Activated naive CD4-positive, alpha-beta T cell treated with Interleukin-2 at 50 U/mL for 16 hours (primary cell): ENCODE data around the gene SUSD6.

Source experiments
- DNase-seq: peaks from one replicate; pipeline ENCODE4 v3.0.0-alpha.2; 2020

Gene SUSD6

GRCh38 chr14:69611172-69612013 lies at the start of gene SUSD6:
Gene SUSD6 (plus strand): TSS chr14:69611596. CDS start chr14:69658593, 46,997 bp downstream.
- DNase-seq: peak; percentile 88

- DNase-seq: no peak
Measured at GRCh38 chr14:69561893-69562292, 49.5 kb upstream of the SUSD6 start.

- DNase-seq: no peak
Measured at GRCh38 chr14:69567563-69567962, 43.8 kb upstream of the SUSD6 start.

GRCh38 chr14:69569859-69570258 lies 41.5 kb upstream of the SUSD6 start:
- DNase-seq: no peak

- DNase-seq: no peak
Measured at GRCh38 chr14:69570836-69571330, 40.5 kb upstream of the SUSD6 start.

- DNase-seq: no peak
Measured at GRCh38 chr14:69571449-69572029, 39.9 kb upstream of the SUSD6 start.

GRCh38 chr14:69572030-69572840 lies 39.2 kb upstream of the SUSD6 start:
- no peak for DNase-seq

- no peak for DNase-seq
Measured at GRCh38 chr14:69572841-69573135, 38.6 kb upstream of the SUSD6 start.

- no peak for DNase-seq
Measured at GRCh38 chr14:69573205-69573830, 38.1 kb upstream of the SUSD6 start.

GRCh38 chr14:69573831-69574262 lies 37.5 kb upstream of the SUSD6 start:
- DNase-seq: peak; percentile 13

GRCh38 chr14:69574263-69574953 lies 37.0 kb upstream of the SUSD6 start, which contains the start of gene CCDC177:
Gene CCDC177 (minus strand): TSS chr14:69574871. CDS start chr14:69573622, 1,249 bp downstream.
- peak; percentile 80 for DNase-seq

GRCh38 chr14:69574954-69575295 lies 36.5 kb upstream of the SUSD6 start:
- DNase-seq: no peak

GRCh38 chr14:69579476-69579875 lies 31.9 kb upstream of the SUSD6 start:
- DNase-seq: no peak

GRCh38 chr14:69580009-69580577 lies 31.3 kb upstream of the SUSD6 start:
- peak; percentile 7 for DNase-seq

GRCh38 chr14:69581316-69581935 lies 30.0 kb upstream of the SUSD6 start:
- no peak for DNase-seq

GRCh38 chr14:69582212-69582611 lies 29.2 kb upstream of the SUSD6 start:
- DNase-seq: no peak

- DNase-seq: no peak
Measured at GRCh38 chr14:69582829-69583228, 28.6 kb upstream of the SUSD6 start.

GRCh38 chr14:69584389-69584788 lies 27.0 kb upstream of the SUSD6 start:
- DNase-seq: no peak

- DNase-seq: no peak
Measured at GRCh38 chr14:69586404-69586803, 25.0 kb upstream of the SUSD6 start.

GRCh38 chr14:69587389-69587788 lies 24.0 kb upstream of the SUSD6 start:
- no peak for DNase-seq

- DNase-seq: no peak
Measured at GRCh38 chr14:69591317-69591716, 20.1 kb upstream of the SUSD6 start.
